Gastroesophageal sphincter (tissue), 3 donors: Measurements from ENCODE around the gene FKBP15.

Experiments
- POLR2AphosphoS5 ChIP-seq: sonication (generic); formaldehyde crosslinking; IDR thresholded peaks from one replicate; pipeline ENCODE4 v1.6.1; 2017; ENCODE audit warnings: antibody characterized with exemption
- TF ChIP-seq, protein P1 (sequence below), 4 experiments: fragments of 200-600 bp in 2 of 4; fragments of 450-650 bp in 2 of 4; sonication (generic) in 1 of 4; IDR thresholded peaks; one replicate each; pipeline ENCODE4 v1.5.1; 2017 to 2019; ENCODE audit warnings: antibody characterized with exemption in 4 of 4, mild to moderate bottlenecking in 2 of 4, moderate library complexity in 2 of 4

DNA sequence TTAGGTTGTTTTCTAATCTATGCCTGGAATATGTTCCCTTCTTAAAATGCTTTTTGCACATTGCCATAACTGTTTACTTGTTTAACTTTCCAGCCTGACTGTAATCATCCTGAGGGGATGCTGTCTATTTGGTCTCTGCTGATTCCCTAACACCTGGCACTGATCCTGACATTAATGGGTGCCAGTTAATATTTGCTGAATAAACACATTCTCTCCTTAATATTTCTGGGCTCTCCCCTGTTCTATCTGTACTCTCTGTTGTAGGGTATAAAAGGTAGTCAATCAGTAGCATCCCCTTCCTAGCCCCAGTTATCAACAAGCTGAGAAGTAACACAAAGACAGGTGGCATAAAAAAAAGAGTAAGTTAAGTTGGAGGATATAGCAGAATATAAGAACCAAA is 91.6 kb downstream of the FKBP15 start:
- no peak for TF ChIP-seq POLR2AphosphoS5
- TF ChIP-seq, protein P1, sequence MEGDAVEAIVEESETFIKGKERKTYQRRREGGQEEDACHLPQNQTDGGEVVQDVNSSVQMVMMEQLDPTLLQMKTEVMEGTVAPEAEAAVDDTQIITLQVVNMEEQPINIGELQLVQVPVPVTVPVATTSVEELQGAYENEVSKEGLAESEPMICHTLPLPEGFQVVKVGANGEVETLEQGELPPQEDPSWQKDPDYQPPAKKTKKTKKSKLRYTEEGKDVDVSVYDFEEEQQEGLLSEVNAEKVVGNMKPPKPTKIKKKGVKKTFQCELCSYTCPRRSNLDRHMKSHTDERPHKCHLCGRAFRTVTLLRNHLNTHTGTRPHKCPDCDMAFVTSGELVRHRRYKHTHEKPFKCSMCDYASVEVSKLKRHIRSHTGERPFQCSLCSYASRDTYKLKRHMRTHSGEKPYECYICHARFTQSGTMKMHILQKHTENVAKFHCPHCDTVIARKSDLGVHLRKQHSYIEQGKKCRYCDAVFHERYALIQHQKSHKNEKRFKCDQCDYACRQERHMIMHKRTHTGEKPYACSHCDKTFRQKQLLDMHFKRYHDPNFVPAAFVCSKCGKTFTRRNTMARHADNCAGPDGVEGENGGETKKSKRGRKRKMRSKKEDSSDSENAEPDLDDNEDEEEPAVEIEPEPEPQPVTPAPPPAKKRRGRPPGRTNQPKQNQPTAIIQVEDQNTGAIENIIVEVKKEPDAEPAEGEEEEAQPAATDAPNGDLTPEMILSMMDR (IDR thresholded peaks at IDR 0.05): no peak
